Spinal cord (tissue), 10 donors: ENCODE measurements around the gene RNF138. TPM values are rescaled to one million over a fixed set of nuclear protein-coding genes. Genes with fewer than 3 reads are reported as not detected.
A peak's percentile ranks its signal among the peaks of the same experiment; 100 is the strongest.

Experiments
- DNase-seq, 6 donors: peaks; one replicate each; pipeline versions ENCODE4 v3.0.0 to v3.0.0-alpha.2; 2013 to 2015; ENCODE audit warnings: low spot score in 6 of 6, low read depth in 4 of 6
- H3K27ac ChIP-seq: one replicate; pipeline ENCODE4 v1.5.1; 2013; ENCODE audit warnings: low read depth, low read length, control low read depth
- H3K27me3 ChIP-seq: one replicate; pipeline ENCODE4 v1.6.1; 2013; ENCODE audit warnings: low read length; ENCODE audit not compliant: control insufficient read depth, insufficient read depth
- H3K36me3 ChIP-seq: one replicate; pipeline ENCODE4 v1.6.1; 2013; ENCODE audit warnings: low read length; ENCODE audit not compliant: control insufficient read depth, insufficient read depth
- H3K4me1 ChIP-seq: one replicate; pipeline ENCODE4 v1.6.1; 2013; ENCODE audit warnings: low read length; ENCODE audit not compliant: control insufficient read depth, insufficient read depth
- H3K4me3 ChIP-seq: one replicate; pipeline ENCODE4 v1.5.1; 2013; ENCODE audit warnings: low read depth, low read length, control low read depth
- H3K9me3 ChIP-seq: one replicate; pipeline ENCODE4 v1.6.1; 2013; ENCODE audit warnings: low read length; ENCODE audit not compliant: control insufficient read depth, insufficient read depth
- WGBS: methylation state at CpG from one replicate; pipeline ENCODE4 v1.1.5; 2013; ENCODE audit warnings: missing lambda C conversion rate; ENCODE audit not compliant: insufficient coverage; 5-methylcytosine and 5-hydroxymethylcytosine counted together
- polyA plus RNA-seq, 2 donors: library from polyadenylated mRNA; unstranded; fragments of 120-200 nt; gene quantifications; one replicate each; pipeline ENCODE4 v1.2.1, GENCODE V29; 2013; ENCODE audit not compliant: insufficient read length in 2 of 2
- total RNA-seq, 2 donors: library from RNA; depleted of rRNA in 1 of 2; stranded (reverse); fragments of 120-200 nt in 1 of 2; fragments of >200 nt in 1 of 2; gene quantifications; one replicate each; pipeline versions ENCODE4 v1.2.3 to v1.2.4, GENCODE V29; 2013 to 2014
- donor health status: healthy.

The RNF138 gene
- total and polyA plus RNA-seq, 4 donors, result 34.9 to 58.8 (median 49.0) TPM

- Histone ChIP-seq H3K36me3 (no peaks in the 10 kb centered on the region), H3K4me3 (no peak overlapping the region), H3K4me1 (no peaks in the 10 kb centered on the region), H3K27ac (no peak overlapping the region), H3K9me3 (no peaks in the 10 kb centered on the region), H3K27me3 (no peaks in the 10 kb centered on the region)
- WGBS, result no CpG with 5 or more reads among the region's 3 CpGs
- DNase-seq, result no peak
These were observed 34.9 kb downstream of the RNF138 start for GRCh38 chr18:32126538-32126937.

- Histone ChIP-seq H3K36me3 (peaks cover 6% of the 10 kb centered on the region), H3K27me3 (no peaks in the 10 kb centered on the region), H3K4me1 (no peaks in the 10 kb centered on the region), H3K4me3 (no peak overlapping the region), H3K9me3 (no peaks in the 10 kb centered on the region), H3K27ac (no peak overlapping the region)
- no peak for DNase-seq
- WGBS, result no CpG with 5 or more reads among the region's 2 CpGs
These were observed 44.0 kb downstream of the RNF138 start for GRCh38 chr18:32135625-32136024.

GRCh38 chr18:32138332-32138982, 46.8 kb downstream of the RNF138 start:
- no CpG with 5 or more reads among the region's 1 CpG for WGBS
- H3K9me3 ChIP-seq, result no peaks in the 10 kb centered on the region

GRCh38 chr18:32139835-32140283, 48.2 kb downstream of the RNF138 start:
- no peak overlapping the region for H3K4me3 ChIP-seq
- 97% methylated on average over 24 of the region's 24 CpGs for WGBS

More at GRCh38 chr18:32138332-32138982, 46.8 kb downstream of the RNF138 start:
- Histone ChIP-seq H3K4me1 (no peaks in the 10 kb centered on the region), H3K27ac (no peak overlapping the region), H3K27me3 (no peaks in the 10 kb centered on the region), H3K4me3 (no peak overlapping the region), H3K36me3 (peaks cover 6% of the 10 kb centered on the region)
- DNase-seq, result no peak

GRCh38 chr18:32148185-32148870, 56.7 kb downstream of the RNF138 start:
- H3K27ac ChIP-seq, result no peak overlapping the region
- no peaks in the 10 kb centered on the region for H3K36me3 ChIP-seq
- H3K9me3 ChIP-seq, result peaks cover 1% of the 10 kb centered on the region
- no CpG with 5 or more reads among the region's 2 CpGs for WGBS
- no peaks in the 10 kb centered on the region for H3K27me3 ChIP-seq
- DNase-seq, result no peak
- no peaks in the 10 kb centered on the region for H3K4me1 ChIP-seq
- H3K4me3 ChIP-seq, result no peak overlapping the region

More at GRCh38 chr18:32139835-32140283, 48.2 kb downstream of the RNF138 start:
- no peaks in the 10 kb centered on the region for H3K4me1 ChIP-seq
- no peak for DNase-seq
- peaks cover 3% of the 10 kb centered on the region for H3K36me3 ChIP-seq
- no peak overlapping the region for H3K27ac ChIP-seq
- H3K27me3 ChIP-seq, result no peaks in the 10 kb centered on the region
- H3K9me3 ChIP-seq, result no peaks in the 10 kb centered on the region

- H3K27me3 ChIP-seq, result no peaks in the 10 kb centered on the region
- H3K4me3 ChIP-seq, result no peak overlapping the region
- 100% methylated on average over 1 of the region's 5 CpGs for WGBS
- peaks cover 1% of the 10 kb centered on the region for H3K9me3 ChIP-seq
- no peak for DNase-seq
- H3K36me3 ChIP-seq, result no peaks in the 10 kb centered on the region
- no peaks in the 10 kb centered on the region for H3K4me1 ChIP-seq
- H3K27ac ChIP-seq, result no peak overlapping the region
These were observed 61.2 kb downstream of the RNF138 start for GRCh38 chr18:32152705-32153448.

- Histone ChIP-seq H3K27me3 (no peaks in the 10 kb centered on the region), H3K36me3 (no peaks in the 10 kb centered on the region), H3K27ac (no peak overlapping the region), H3K4me3 (no peak overlapping the region), H3K9me3 (no peaks in the 10 kb centered on the region), H3K4me1 (peaks cover 6% of the 10 kb centered on the region)
- DNase-seq, result no peak
These were observed 65.2 kb downstream of the RNF138 start for GRCh38 chr18:32156855-32157254.

GRCh38 chr18:32157580-32157979, 65.9 kb downstream of the RNF138 start:
- no peak overlapping the region for H3K4me3 ChIP-seq
- H3K4me1 ChIP-seq, result peaks cover 6% of the 10 kb centered on the region
- no peak for DNase-seq
- no peak overlapping the region for H3K27ac ChIP-seq
- H3K36me3 ChIP-seq, result no peaks in the 10 kb centered on the region
- no peaks in the 10 kb centered on the region for H3K27me3 ChIP-seq
- H3K9me3 ChIP-seq, result no peaks in the 10 kb centered on the region
- WGBS, result 86% methylated on average over 2 of the region's 5 CpGs

- H3K27ac ChIP-seq, result no peak overlapping the region
- H3K36me3 ChIP-seq, result no peaks in the 10 kb centered on the region
- WGBS, result 10% methylated on average over 18 of the region's 22 CpGs
- DNase-seq, result peak; percentile 80 to 98 (median 86)
- H3K27me3 ChIP-seq, result no peaks in the 10 kb centered on the region
- no peaks in the 10 kb centered on the region for H3K9me3 ChIP-seq
- H3K4me3 ChIP-seq, result peak overlapping the region; percentile 31
- peaks cover 6% of the 10 kb centered on the region for H3K4me1 ChIP-seq
These were observed 66.5 kb downstream of the RNF138 start for GRCh38 chr18:32158108-32158624.
